Hematopoietic multipotent progenitor cell treated with erythropoietin and hydrocortisone succinate and interleukin-3 and kit ligand, for 17 days (in vitro differentiated cells): ENCODE results near the gene MED8.
"Not testable (repeated sequence)": the region's sequence is repeated elsewhere in the genome, so short reads cannot be mapped to it uniquely, and the experiment has no call there.

Source experiments
- DNase-seq: peaks from one replicate; pipeline ENCODE4 v3.0.0-alpha.2; 2015; ENCODE audit warnings: low spot score

Gene MED8

DNA sequence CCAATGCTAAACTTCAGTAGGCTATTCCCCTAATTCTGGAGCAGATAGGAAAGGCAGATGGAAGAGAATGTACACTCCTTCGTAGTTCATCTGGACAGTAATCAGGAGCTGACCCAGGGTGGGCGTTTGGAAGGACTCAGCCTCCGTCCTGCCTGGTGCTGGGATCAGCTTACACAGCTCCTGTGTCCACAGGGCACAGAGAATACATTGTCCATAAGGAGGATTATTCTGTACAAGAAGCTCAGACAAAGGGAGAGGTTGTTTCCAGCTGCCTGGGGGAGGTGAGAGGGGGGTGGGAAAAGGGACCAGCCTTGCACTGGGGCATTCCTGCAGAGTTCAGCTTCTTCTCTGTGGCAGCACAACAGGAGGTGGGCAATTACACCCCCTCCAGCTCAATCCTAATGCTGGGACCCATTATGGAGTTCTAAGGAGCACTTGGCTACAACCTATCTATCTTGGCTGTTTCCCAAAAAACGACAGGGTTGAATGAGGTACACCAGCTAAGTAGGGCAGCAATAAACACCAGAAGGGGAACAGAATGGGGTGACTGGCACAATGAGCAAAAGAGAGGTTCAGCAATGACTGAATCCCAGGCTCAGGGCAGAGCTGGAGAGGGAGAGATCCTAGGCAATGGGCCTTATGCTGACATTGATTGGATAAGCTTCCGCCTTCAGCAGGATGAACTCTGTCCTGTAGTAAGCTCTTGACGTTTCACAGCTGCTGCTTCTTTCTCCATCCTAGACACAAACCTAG lies 7.4 kb downstream of the MED8 start:
- DNase-seq: no peak

DNA sequence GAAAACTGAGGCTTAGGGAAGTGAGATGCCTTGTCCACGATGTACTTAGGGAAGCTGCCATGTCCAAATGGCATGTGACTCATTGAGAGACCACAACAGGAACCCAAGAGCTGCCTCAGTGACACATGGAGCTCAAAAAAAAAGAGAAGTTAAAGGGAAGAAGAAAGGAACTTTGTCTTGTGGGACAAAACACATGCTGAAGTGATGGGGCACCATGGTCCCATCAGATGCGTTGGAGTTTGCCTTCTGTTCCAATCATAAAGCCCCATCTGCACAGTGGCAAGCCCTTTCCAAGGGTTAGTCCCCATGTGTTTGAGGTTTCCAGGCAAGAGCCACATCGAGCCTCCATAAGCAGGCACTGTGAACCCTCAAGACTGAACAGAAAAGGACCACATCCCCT lies 8.0 kb downstream of the MED8 start:
- no peak for DNase-seq

DNA sequence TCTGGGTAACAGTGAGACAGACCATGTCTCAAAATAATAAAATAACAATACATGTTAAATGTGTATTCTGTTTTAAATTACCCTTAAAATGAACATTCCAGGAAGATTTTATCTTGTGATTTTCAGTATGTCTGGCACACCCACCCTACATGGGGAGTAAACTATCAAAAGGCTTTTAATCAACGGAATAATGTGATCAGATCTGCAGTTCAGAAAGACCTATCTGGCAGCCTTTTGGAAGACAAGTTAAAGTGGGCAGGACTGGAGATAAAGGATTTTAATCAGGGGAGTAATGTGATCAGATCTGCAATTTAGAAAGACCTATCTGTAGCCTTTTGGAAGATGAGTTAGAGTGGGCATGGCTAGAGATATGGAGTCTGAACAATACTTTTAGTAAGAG lies 10.1 kb downstream of the MED8 start:
- DNase-seq: no peak

DNA sequence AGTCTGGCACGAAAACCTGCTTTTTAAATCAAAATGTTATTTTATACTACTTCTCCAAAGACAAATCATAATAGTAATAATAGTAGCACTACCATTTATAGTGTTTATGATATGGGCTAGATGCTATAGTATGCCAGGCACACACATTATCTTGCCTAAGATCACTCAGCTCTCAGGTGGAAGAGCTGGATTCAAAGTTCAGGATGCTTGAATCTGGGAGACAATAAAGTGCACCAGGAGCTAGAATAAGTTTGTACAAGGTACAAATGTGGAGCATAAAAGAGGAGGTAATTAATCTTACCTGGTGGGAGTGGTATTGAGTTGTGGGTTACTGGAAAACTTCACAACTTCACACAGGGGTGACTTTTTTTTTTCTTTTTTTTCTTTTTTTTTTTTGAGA lies 11.8 kb downstream of the MED8 start:
- DNase-seq: no peak

DNA sequence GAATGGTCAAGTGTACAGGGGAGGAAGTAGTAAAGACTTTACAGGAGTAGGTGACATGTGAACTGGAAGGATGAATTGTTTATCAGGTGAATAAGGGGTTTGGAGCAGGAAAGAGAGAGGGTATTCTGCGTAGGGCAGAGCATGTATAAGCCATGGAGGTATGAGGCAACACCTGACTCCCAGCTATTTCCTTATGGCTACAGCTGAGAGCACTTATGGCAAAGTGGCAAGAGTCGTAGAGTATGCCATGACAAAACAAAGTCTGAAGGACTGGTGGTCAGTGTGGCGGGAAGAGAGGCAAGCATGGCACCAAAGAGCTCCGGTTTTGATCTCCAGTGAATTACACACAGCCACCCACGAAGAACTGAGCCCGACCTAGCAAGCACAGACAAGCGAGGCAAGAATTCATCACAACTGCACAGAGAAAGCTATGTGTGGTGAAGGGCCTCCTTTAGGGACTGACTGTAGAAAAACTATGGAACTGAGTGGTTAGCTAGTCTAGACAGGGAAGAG lies 12.8 kb downstream of the MED8 start:
- no peak for DNase-seq

DNA sequence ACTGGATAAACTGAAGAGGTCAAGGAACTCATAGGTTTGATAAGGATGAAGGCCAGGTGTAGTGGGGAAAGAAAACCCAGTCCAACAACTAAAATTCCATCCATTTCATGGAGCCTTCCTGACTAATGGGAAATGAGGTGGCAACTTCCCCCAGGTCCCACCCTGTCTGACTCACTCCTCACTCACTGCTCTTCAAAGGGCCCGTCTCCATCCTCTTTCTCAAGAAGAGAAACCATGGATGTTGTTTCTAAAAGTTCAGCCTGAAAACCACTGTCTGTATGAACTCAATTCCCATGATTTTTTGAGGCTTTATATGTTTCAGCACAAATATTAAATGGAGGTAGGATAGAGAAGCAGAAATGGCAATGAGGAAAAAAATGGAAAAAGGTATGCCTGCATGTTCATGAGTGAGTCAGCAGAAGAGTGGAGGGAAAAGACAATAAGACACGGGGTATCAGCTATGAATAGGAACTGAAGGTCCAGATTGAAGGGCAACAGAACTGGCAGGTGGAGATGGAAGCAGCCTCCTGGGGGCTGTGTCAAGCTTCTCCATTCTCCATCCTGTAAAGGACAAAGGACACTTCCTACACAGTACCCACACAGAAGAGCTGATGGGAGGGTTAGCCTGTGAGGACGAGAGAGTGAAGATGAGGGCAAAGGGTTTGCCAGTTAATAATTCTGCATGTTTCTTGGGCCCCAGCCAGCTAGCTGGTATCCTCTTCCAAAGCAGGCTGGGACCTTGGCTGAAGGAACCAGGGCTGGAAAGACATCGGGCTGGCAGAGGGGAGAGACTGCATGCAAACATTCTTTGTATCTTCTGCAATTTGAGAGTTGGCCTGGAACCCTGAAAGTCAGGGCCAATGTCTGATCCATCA lies 16.3 kb downstream of the MED8 start:
- DNase-seq: no peak

DNA sequence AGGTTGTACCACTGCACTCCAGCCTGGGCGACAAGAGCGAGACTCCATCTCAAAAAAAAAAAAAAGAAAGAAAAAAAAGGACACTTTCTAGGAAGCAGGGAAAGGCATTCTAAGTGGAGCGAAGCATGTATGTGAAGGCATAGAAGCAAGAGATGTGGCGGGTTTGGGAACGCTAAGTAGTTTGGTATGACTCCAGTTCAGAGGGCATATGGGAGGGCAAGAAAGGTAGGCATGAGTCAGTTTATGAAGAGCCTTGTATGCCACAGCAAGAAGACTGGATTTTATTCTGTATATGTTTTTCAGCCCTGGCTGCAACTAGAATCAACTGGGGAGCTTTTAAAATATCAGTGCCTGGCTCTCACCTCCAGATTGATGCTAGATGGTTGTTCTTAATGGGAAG lies 17.4 kb downstream of the MED8 start:
- no peak for DNase-seq

DNA sequence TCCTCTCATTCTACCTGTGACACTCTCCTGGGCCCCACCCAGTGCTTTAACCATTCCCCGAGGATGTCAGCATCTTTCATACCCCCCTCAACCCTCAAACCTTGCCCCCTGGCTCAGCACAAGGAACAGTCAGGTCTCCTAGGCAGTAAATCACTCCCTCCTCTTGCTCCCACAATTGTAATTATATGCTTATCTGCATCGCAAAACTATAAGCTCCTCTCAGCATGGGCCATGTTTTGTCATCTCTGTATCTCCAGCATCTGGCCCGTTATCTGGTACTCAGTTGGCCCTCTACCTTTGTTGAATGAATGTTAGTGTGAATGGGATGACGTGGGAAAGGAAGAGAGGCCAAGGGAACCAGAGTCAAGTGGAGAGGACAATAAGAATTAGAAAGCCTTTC lies 19.0 kb downstream of the MED8 start:
- no peak for DNase-seq

DNA sequence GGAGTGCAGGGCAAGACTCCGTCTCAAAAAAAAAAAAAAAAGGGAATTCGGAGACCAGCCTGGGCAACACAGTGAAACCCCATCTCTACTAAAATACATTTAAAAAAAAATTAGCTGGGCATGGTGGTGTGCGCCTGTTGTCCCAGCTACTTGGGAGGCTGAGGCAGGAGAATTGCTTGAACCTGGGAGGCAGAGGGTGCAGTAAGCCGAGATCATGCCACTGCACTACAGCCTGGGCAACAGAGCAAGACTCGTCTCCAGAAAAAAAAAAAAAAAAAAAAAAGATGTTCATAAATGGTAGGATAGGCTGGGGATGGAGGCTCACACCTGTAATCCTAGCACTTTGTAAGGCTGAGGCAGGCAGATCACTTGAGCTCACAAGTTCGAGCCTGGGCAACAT lies 19.8 kb downstream of the MED8 start:
- DNase-seq: not testable (repeated sequence)

DNA sequence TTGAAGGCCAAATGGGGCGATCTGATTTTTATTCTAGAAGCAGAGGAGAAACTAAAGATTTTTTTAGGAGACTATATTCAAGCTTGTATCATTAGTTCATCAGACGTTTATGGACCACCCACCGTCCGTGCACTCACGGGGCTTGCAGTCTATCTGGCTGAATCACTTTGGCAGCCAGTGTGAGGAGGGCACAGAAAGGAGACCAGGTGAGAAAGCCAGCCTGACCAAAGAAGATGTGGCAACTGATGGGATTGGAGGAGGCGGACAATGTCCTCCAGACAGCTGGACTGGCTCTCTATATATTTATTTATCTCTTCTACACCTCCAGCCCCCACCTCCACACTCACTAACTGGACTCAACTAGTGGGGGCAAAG lies 21.0 kb downstream of the MED8 start:
- DNase-seq: no peak

DNA sequence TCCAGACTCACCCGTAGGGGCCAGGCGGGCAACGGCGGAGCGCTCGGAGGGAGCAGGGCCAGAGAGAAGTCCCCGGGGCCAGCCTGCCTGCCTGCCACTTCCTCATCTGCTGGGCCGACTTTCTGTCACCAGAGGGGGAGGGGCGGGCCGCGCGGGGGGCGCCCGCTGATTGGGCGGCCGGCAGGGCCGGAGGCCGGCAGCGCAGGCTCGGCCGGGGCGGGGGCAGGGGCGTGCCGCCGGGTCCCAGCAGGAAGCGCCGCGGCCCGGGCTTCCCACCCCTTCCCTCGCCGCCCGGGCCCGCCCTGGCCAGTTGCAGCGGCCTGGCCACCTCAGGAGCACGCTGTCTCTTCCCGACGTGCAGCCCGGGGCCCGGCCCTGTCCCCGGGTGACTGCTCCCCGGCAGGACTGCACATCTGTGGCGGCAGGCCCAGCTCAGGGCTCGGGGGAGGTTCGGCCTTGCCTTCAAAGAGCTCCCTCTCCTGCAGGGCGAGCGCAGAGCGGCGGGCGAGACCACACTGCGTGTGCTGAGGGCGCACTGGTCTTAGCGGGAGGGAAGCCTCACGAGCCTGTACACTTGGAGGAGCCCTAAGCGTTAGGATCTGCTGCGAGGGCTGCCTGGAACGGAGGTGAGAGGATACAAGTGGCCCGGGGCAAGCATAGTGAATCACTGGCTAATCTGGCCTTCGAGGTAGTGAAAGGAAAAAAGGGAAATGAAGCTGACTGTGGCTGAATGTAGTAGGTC lies 21.5 kb downstream of the MED8 start, which contains the start of gene ELOVL1:
Gene ELOVL1 (minus strand): TSS at position 108 of the 742 bp plus-strand sequence. CDS start 2,402 bp downstream, outside the sequence.
- DNase-seq: peak; percentile 76

DNA sequence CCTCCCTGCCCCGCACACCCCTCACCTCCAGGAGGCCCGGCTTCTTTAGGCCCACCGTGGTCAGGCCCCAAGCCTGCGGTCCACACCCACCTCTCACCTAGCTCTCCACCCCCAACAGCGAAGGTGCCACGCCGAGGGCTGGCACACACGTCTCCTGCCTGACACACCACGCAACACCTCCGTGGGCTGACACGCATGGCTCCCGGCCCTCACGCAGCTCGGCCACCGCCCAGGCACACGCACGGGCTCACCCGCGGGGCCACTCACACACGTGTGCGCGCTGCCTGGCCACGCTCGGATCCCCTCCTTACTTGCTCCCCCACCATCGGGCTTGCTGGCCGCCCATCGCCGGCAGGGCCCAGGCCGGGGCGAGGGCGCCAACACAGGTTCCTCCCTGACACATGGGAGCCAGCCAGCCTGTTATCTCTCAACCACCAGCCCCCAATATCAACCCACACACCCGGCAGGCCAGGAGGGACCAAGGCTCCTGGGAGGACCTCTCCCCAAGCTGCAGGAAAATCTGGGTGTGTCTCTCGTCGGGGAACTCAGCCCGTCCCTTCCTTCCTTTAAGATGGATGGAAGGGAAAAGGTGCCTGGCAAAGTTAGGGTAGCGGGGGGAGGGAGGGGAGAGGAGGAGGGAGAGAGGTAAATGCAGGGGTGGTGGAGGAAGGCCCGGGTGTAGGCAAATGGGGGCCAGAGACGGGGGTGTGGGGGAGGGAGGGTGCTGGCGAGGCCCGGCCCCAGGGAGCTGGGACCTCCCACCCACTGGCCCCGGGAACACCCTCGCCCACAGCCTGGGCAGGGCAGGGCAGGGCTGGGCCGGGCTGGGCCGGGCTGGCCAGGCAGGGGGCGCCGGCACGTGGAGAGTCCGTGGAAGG lies 22.3 kb downstream of the MED8 start:
- peak; percentile 80 for DNase-seq

DNA sequence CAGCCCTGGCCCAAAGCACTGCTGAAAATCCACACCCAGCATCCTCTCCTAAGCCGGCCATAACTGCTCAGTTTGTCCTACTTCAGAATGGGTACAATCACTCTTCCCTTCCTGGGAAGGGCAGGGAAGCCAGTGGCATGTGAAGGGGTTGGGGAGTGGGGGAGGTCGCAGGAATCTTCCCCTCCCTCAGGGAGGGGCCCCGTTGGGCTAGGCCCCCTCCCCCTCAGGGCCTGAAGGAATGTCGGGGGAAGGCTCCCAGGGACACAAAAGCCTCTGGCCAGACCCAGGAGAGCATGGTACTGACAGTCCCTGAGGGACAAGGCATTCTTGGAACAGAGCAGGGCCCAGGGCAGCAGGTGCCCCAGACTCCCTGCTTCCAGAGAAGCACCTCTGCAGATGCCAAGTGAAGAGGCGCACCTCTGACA lies 23.0 kb downstream of the MED8 start:
- DNase-seq: no peak

DNA sequence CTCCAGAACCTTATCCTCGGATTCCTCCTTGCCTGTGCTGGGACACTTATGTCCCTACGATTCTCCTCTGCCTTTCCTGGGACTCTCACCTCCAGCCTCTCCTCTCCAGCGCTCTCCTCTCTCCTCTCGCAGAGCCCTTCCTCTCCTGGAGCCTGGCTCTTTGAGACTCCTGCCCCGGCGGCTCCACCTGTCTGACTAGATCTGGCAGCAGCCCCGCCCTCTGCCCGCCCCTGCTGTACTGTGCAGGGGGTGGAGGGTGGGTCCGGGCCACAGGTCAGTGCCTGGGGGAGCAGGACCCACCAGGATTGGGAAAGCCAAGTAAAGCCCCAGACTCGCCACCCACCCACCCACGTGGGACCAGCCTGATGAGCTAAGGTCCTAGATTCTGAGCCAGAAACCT lies 23.4 kb downstream of the MED8 start:
- peak; percentile 56 for DNase-seq

DNA sequence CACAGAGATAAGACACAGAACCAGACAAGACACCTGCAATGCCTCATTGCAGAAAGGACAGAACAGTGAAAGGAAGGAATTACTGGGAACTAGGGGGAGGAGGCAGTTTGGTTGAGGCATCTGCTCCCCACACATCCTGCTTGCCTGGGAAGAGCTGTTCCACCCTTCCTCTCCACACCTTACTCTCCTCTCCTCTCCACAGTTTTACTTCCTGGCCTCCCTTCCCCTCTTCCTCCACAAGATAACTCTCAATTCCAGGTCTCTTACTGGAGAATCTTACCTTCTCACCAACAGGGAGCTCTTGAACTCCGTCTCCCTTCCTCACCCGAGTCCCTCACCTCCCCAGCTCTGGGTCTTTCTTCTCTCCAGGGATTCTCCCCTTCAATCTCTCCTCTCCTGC lies 23.9 kb downstream of the MED8 start:
- no peak for DNase-seq

DNA sequence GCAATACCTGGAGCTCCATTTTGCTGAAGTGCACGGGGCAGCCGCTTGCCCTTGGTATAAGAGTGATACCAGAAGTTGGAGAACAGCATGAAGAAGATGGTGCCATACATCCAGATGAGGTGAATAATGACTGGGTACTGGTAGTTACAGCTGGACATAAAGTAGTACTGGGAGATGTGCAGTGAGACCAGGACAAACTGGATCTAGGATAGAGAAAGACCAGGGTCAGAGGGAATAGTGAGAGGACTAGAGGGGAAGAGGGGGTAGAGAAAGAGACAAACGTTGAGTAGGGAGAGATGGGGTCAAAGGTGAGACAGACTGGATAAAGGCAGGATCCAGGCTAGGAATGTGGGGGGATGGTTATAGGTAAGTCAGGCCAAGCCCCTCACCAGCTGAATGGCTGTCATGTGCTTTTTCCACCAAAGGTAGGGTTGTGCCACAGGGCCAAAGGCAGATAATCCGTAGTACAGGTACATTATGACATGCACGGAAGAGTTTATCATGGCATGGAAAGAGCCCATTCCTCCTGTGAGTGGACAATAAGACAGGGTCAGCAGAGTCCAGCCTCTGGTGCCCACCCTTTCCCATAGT lies 25.6 kb downstream of the MED8 start:
- no peak for DNase-seq

DNA sequence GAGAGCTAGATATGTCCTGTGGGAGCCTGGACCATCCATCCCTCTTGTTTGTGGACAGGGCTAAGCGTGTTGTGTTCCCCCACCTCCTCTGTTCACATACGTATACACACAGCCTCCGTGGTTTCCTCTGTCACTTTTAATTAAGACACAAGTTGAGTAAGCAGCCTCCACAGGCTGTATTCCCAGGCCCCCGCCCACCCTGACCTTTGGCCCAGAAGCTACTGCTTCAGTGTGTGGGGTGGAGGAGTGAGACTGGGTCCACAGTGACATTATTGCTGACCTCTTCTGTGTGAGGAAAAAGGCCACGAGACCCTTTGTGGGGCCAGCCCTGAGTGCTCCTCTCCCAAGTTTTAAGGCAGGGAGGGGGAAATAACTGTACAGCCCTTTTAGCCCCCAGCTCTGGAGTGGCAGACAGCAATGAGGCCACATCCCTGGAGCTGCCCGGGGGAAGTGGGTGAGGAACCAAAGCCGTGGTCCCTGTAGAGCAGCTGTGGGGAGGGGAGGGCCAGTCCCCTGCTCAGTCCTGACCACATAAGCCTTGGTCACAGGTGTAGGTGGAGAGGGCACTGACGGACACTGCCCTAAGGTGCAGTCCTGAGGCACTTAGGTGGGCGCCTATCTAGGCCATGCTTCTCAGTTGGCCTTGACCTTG lies 26.2 kb downstream of the MED8 start:
- no peak for DNase-seq

DNA sequence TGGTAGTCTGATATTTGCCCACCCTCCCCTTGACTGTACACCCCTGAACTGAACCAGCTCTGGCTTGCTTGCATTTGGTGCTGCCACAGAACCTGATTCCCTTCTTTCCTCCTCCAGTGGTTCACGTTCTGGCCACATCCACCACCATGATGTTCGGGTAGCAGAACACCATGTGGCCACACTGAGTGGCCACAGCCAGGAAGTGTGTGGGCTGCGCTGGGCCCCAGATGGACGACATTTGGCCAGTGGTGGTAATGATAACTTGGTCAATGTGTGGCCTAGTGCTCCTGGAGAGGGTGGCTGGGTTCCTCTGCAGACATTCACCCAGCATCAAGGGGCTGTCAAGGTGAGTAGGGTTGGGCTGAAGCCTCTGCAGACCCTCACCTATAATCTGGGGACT lies 29.0 kb downstream of the MED8 start:
- DNase-seq: no peak

DNA sequence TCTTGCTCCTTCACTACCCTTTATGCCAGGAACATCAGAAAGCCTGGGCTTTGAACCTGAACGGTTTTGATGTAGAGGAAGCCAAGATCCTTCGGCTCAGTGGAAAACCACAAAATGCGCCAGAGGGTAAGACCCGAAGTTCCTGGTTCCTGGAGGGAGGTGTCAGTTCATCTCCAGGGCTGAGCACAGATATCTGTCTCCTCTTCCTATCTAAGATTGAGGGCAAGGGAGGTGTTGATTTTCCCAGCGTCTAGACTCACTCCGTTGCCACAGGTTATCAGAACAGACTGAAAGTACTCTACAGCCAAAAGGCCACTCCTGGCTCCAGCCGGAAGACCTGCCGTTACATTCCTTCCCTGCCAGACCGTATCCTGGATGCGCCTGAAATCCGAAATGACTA lies 29.9 kb downstream of the MED8 start:
- DNase-seq: no peak
